Colonic mucosa (tissue), 4 donors: ENCODE results near the gene COG5. TPM values are rescaled to one million over a fixed set of nuclear protein-coding genes. Genes with fewer than 3 reads are reported as not detected.

Experiments used
- DNase-seq: peaks from one replicate; pipeline ENCODE4 v3.0.0-alpha.2; 2020
- H3K27ac ChIP-seq: fragments of 200-600 bp; one replicate; pipeline ENCODE4 v1.8.0; 2021
- H3K27me3 ChIP-seq: fragments of 200-600 bp; one replicate; pipeline ENCODE4 v1.8.0; 2021
- H3K36me3 ChIP-seq: fragments of 200-600 bp; one replicate; pipeline ENCODE4 v1.8.0; 2021
- H3K4me1 ChIP-seq: fragments of 200-600 bp; one replicate; pipeline ENCODE4 v1.8.0; 2021; ENCODE audit warnings: mild to moderate bottlenecking
- H3K4me3 ChIP-seq: fragments of 200-600 bp; one replicate; pipeline ENCODE4 v1.8.0; 2021
- H3K9ac ChIP-seq, 2 donors: one replicate each; pipeline ENCODE4 v1.7.0; 2013; ENCODE audit warnings: control low read depth in 2 of 2, low read depth in 2 of 2, low read length in 2 of 2
- H3K9me3 ChIP-seq: fragments of 200-600 bp; one replicate; pipeline ENCODE4 v1.8.0; 2021
- CTCF ChIP-seq: fragments of 200-600 bp; IDR thresholded peaks from one replicate; pipeline ENCODE4 v1.8.0; 2022; ENCODE audit warnings: antibody characterized with exemption, mild to moderate bottlenecking
- intact Hi-C: fragments of 100-400 bp; cut with DNase I; formaldehyde crosslinking; loops from one replicate; pipeline ENCODE4 v1.14.1; 2022
- total RNA-seq, 2 donors: library from RNA; stranded (reverse); fragmentation: NEBNext Ultra II Directional in 1 of 2; extraction: Animal tissue kit (Norgen Biotek cat#: 25700) in 1 of 2; gene quantifications; one replicate each; pipeline ENCODE4 v1.2.1, GENCODE V29; 2021
- donor health status: healthy.
- donor health status: DM: no; HTN: no; CAD: no.
- donor health status: DM: no; HTN: no; CAD: no.

The COG5 gene
- total RNA-seq, 2 donors from 2014 or later, result 43.1 to 46.8 TPM

GRCh38 chr7:107480932-107481331, 82.8 kb downstream of the COG5 start:
- TF ChIP-seq CTCF, result no peak
- DNase-seq, result no peak
- Histone ChIP-seq H3K4me3 (no peak overlapping the region), H3K27ac (no peak overlapping the region), H3K27me3 (no peaks in the 10 kb centered on the region), H3K4me1 (no peaks in the 10 kb centered on the region), H3K36me3 (no peaks in the 10 kb centered on the region), H3K9me3 (no peaks in the 10 kb centered on the region), H3K9ac (no peak overlapping the region)
- intact Hi-C loops, result no loop called here

GRCh38 chr7:107479303-107479702, 84.4 kb downstream of the COG5 start:
- intact Hi-C loops, result no loop called here
- Histone ChIP-seq H3K27ac (no peak overlapping the region), H3K4me1 (no peaks in the 10 kb centered on the region), H3K9ac (no peak overlapping the region), H3K27me3 (no peaks in the 10 kb centered on the region), H3K9me3 (no peaks in the 10 kb centered on the region), H3K36me3 (no peaks in the 10 kb centered on the region), H3K4me3 (no peak overlapping the region)
- no peak for DNase-seq
- TF ChIP-seq CTCF, result no peak

DNA sequence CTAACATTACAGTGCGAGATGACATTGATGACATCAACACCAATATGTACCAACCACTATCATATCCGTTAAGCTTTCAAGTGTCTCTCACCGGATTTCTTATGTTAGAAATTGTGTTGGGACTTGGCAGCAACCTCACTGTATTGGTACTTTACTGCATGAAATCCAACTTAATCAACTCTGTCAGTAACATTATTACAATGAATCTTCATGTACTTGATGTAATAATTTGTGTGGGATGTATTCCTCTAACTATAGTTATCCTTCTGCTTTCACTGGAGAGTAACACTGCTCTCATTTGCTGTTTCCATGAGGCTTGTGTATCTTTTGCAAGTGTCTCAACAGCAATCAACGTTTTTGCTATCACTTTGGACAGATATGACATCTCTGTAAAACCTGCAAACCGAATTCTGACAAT, 89.6 kb downstream of the COG5 start:
- Histone ChIP-seq H3K4me3 (no peak overlapping the region), H3K4me1 (no peaks in the 10 kb centered on the region), H3K9ac (no peak overlapping the region), H3K27ac (no peak overlapping the region), H3K9me3 (no peaks in the 10 kb centered on the region), H3K27me3 (no peaks in the 10 kb centered on the region), H3K36me3 (no peaks in the 10 kb centered on the region)
- DNase-seq, result no peak
- intact Hi-C loops, result no loop called here
- TF ChIP-seq CTCF, result no peak

- no peak overlapping the region for H3K9ac ChIP-seq
- intact Hi-C loops, result no loop called here
These were observed 91.6 kb downstream of the COG5 start for GRCh38 chr7:107472116-107472515.

DNA sequence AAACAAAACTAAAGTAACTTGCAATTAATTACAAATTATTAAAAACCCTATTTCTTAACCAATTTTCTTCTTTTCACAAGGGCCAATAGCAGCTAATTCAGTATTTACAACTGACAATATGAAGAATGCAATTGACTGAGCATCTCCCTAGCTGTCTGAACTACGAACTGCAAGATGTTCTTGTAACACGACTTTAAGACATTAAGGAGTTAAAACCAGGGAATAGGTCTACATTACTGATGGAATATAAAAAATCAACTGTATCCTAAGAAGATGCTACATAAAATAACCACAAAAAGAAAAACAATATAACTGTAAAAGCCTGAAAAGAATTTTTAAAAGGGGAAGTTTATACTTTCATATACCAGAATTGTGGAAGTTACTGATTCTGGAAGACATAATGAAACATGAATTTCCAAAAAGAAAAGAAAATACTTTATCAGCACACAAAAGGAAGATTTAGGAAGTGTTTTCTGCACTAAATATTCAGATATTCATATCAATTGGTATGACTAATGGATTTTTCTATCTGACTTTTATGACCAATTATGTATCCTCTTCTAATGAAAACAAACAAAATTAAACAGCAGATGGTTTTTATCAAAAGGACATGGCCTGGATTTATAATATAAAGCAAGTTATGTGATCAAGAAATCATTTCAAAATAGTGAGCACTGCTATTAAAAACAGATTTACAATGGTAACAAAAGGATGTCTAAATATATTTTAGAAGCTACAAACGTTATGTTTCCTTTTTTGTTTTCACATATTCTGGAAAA, 92.2 kb downstream of the COG5 start:
- no peak for DNase-seq
- Histone ChIP-seq H3K4me3 (no peak overlapping the region), H3K9me3 (no peaks in the 10 kb centered on the region), H3K36me3 (no peaks in the 10 kb centered on the region), H3K9ac (no peak overlapping the region), H3K27me3 (no peaks in the 10 kb centered on the region), H3K27ac (no peak overlapping the region), H3K4me1 (no peaks in the 10 kb centered on the region)
- intact Hi-C loops, result no loop called here
- no peak for TF ChIP-seq CTCF

More at GRCh38 chr7:107472116-107472515, 91.6 kb downstream of the COG5 start:
- Histone ChIP-seq H3K27ac (no peak overlapping the region), H3K9me3 (no peaks in the 10 kb centered on the region), H3K36me3 (no peaks in the 10 kb centered on the region), H3K4me1 (no peaks in the 10 kb centered on the region), H3K4me3 (no peak overlapping the region), H3K27me3 (no peaks in the 10 kb centered on the region)
- DNase-seq, result no peak
- no peak for TF ChIP-seq CTCF
